Smooth muscle cell (in vitro differentiated cells): ENCODE results near the gene UCP2. TPM values are rescaled to one million over a fixed set of nuclear protein-coding genes. Genes with fewer than 3 reads are reported as not detected.

Experiments
- DNase-seq: peaks from one replicate; lab custom pipeline; 2025; ENCODE audit not compliant: unreplicated experiment; lab: John Stamatoyannopoulos, UW
- H2AFZ ChIP-seq: fragments of 200-600 bp; sonication (generic); 2 replicates; pipeline ENCODE4 v1.6.0; 2016; ENCODE audit warnings: antibody characterized with exemption, low read depth, mild to moderate bottlenecking
- H3F3A ChIP-seq: fragments of 200-600 bp; sonication (generic); 2 replicates; pipeline ENCODE4 v1.6.0; 2017; ENCODE audit warnings: antibody characterized with exemption, low read depth
- H3K27ac ChIP-seq: fragments of 200-600 bp; sonication (generic); 2 replicates; pipeline ENCODE4 v1.5.1; 2016; ENCODE audit warnings: low read depth, mild to moderate bottlenecking
- H3K27me3 ChIP-seq: fragments of 200-600 bp; sonication (generic); 2 replicates; pipeline ENCODE4 v1.6.1; 2016; ENCODE audit warnings: low read depth, mild to moderate bottlenecking
- H3K36me3 ChIP-seq: fragments of 200-600 bp; sonication (generic); 2 replicates; pipeline ENCODE4 v1.5.1; 2016; ENCODE audit warnings: low read depth
- H3K4me1 ChIP-seq: fragments of 200-600 bp; sonication (generic); 2 replicates; pipeline ENCODE4 v1.5.1; 2016; ENCODE audit warnings: low read depth
- H3K4me2 ChIP-seq: fragments of 200-600 bp; sonication (generic); 2 replicates; pipeline ENCODE4 v1.6.0; 2016; ENCODE audit warnings: mild to moderate bottlenecking
- H3K4me3 ChIP-seq: fragments of 200-600 bp; sonication (generic); 2 replicates; pipeline ENCODE4 v1.5.1; 2016; ENCODE audit warnings: mild to moderate bottlenecking
- H3K79me2 ChIP-seq: fragments of 200-600 bp; sonication (generic); 2 replicates; pipeline ENCODE4 v1.6.0; 2016; ENCODE audit warnings: low read depth, mild to moderate bottlenecking
- H3K9ac ChIP-seq: fragments of 200-600 bp; sonication (generic); 2 replicates; pipeline ENCODE4 v1.6.0; 2016; ENCODE audit warnings: low read depth
- H3K9me3 ChIP-seq: fragments of 200-600 bp; sonication (generic); replicated peaks from 2 replicates; pipeline ENCODE4 v1.5.1; 2016; ENCODE audit warnings: low read depth
- H4K20me1 ChIP-seq: fragments of 200-600 bp; sonication (generic); 2 replicates; pipeline ENCODE4 v1.6.0; 2016; ENCODE audit warnings: low read depth
- CTCF ChIP-seq: fragments of 200-600 bp; sonication (generic); IDR thresholded peaks from 2 replicates; pipeline ENCODE4 v1.5.1; 2017; ENCODE audit warnings: borderline replicate concordance, mild to moderate bottlenecking, antibody characterized with exemption; ENCODE audit not compliant: insufficient read depth, poor library complexity, severe bottlenecking
- WGBS: methylation state at CpG from one replicate; pipeline ENCODE4 v1.1.7; 2016; ENCODE audit warnings: low lambda C conversion rate; 5-methylcytosine and 5-hydroxymethylcytosine counted together
- polyA plus RNA-seq: library from polyadenylated mRNA; unstranded; fragments of >200 nt; fragmentation: Nextera tagmentation; extraction: Ambion mirVana; gene quantifications from 2 replicates; pipeline ENCODE4 v1.2.1, GENCODE V29; 2016
- total RNA-seq: library from RNA; depleted of rRNA; stranded (reverse); fragments of >200 nt; gene quantifications from 2 replicates; pipeline ENCODE4 v1.2.3, GENCODE V29; 2014

UCP2 gene
- total and polyA plus RNA-seq, 2 experiments from 2014 or later: 0.67 to 8.2 TPM

- H3K4me1 ChIP-seq: no peaks in the 10 kb centered on the region
- no peaks in the 10 kb centered on the region for H3K36me3 ChIP-seq
- H3K9ac ChIP-seq: no peak overlapping the region
- H3K9me3 ChIP-seq: no peaks in the 10 kb centered on the region
- no peak overlapping the region for H2AFZ ChIP-seq
- no peaks in the 10 kb centered on the region for H3F3A ChIP-seq
- no peaks in the 10 kb centered on the region for H3K79me2 ChIP-seq
- H3K27me3 ChIP-seq: no peaks in the 10 kb centered on the region
- no peak overlapping the region for H3K4me3 ChIP-seq
- no peak for TF ChIP-seq CTCF
- no peak overlapping the region for H3K4me2 ChIP-seq
- no peak for DNase-seq
- H4K20me1 ChIP-seq: no peaks in the 10 kb centered on the region
- H3K27ac ChIP-seq: no peak overlapping the region
- 90% methylated on average over 13 of the region's 13 CpGs for WGBS
These were observed 16.4 kb upstream of the UCP2 start for GRCh38 chr11:73998846-73999575.

DNA sequence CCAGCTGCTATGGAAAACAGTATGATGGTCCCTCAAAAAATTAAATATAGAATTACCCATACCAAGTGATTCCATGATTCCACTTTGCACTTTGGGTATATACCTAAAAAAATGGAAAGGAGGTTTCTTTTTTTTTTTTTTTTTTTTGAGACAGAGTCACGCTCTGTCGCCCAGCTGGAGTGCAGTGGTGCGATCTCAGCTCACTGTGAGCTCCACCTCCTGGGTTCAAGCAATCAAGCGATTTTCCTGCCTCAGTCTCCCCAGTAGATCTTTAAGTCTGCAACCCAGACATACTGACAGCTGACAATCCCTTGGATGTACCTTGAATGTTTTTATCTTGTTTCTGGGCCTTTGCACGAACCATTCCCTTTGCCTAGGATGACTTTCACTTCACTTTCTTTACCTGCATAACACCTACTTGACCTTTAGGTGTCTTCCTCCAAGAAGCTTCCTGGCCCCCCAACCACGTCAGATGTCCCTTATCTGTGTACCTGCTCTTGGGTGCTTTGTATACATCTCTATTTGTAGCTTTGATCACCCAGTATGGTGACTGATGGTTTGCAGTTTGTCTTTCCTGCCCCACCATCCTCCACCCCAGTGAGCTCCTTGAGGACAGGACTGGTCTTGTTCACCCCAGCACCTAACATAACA lies 14.6 kb upstream of the UCP2 start:
- Histone ChIP-seq H3K4me3 (no peak overlapping the region), H3K4me1 (no peaks in the 10 kb centered on the region), H3K79me2 (no peaks in the 10 kb centered on the region), H3F3A (no peaks in the 10 kb centered on the region), H3K27me3 (no peaks in the 10 kb centered on the region), H3K4me2 (no peak overlapping the region), H3K9ac (no peak overlapping the region), H4K20me1 (no peaks in the 10 kb centered on the region), H3K9me3 (no peaks in the 10 kb centered on the region), H3K27ac (no peak overlapping the region), H3K36me3 (no peaks in the 10 kb centered on the region), H2AFZ (no peak overlapping the region)
- no peak for TF ChIP-seq CTCF
- DNase-seq: no peak
- WGBS: 78% methylated on average over 6 of the region's 6 CpGs

- Histone ChIP-seq H3K4me1 (no peaks in the 10 kb centered on the region), H3K79me2 (no peaks in the 10 kb centered on the region), H3K27me3 (no peaks in the 10 kb centered on the region), H3K4me3 (no peak overlapping the region), H3K9ac (no peak overlapping the region), H2AFZ (no peak overlapping the region), H3K9me3 (no peaks in the 10 kb centered on the region), H3F3A (no peaks in the 10 kb centered on the region), H3K36me3 (no peaks in the 10 kb centered on the region), H3K4me2 (no peak overlapping the region), H3K27ac (no peak overlapping the region), H4K20me1 (no peaks in the 10 kb centered on the region)
- TF ChIP-seq CTCF: no peak
- WGBS: 79% methylated on average over 4 of the region's 4 CpGs
- no peak for DNase-seq
These were observed 13.6 kb upstream of the UCP2 start for GRCh38 chr11:73996161-73996747.
